SK-N-SH (cell line): ENCODE data around the gene BCL2L11. TPM values are rescaled to one million over a fixed set of nuclear protein-coding genes. Genes with fewer than 3 reads are reported as not detected.

Experiments used
- CTCF ChIA-PET: fragments of 300-600, 350-600 bp; formaldehyde crosslinking; extraction: SDS; loops from one replicate; lab custom pipeline; 2021; lab: Yijun Ruan, JAX
- POLR2A ChIA-PET: fragments of 350-600 bp; sonication (Branson Sonifier 250); formaldehyde crosslinking; extraction: SDS; loops from one replicate; lab custom pipeline; 2020; ENCODE audit warnings: antibody characterized with exemption, inconsistent platforms; lab: Yijun Ruan, JAX
- DNase-seq: peaks from one replicate; pipeline ENCODE4 v3.0.0; 2012
- H2AFZ ChIP-seq: fragments of 200-600 bp; sonication (generic); 2 replicates; pipeline ENCODE4 v1.8.1; 2016; ENCODE audit warnings: antibody characterized with exemption, mild to moderate bottlenecking, low read depth
- H3F3A ChIP-seq: fragments of 200-600 bp; sonication (generic); replicated peaks from 2 replicates; pipeline ENCODE3; 2016; ENCODE audit warnings: antibody characterized with exemption, mild to moderate bottlenecking; ENCODE audit not compliant: insufficient read depth
- H3K27ac ChIP-seq, 2 experiments: fragments of 200-500 bp in 1 of 2; fragments of 200-600 bp in 1 of 2; sonication (Bioruptor generic) in 1 of 2; sonication (generic), shearing (Covaris generic) in 1 of 2; 2 replicates each; pipeline versions ENCODE4 v1.5.1 to v1.6.1; 2014 to 2016; ENCODE audit warnings: low read depth in 2 of 2, inconsistent platforms in 1 of 2, low read length in 1 of 2, mild to moderate bottlenecking in 1 of 2, mixed read lengths in 1 of 2
- H3K27me3 ChIP-seq: fragments of 200-600 bp; sonication (generic), shearing (Covaris generic); 2 replicates; pipeline ENCODE4 v1.6.1; 2016; ENCODE audit warnings: mixed run types; ENCODE audit not compliant: insufficient read depth
- H3K36me3 ChIP-seq, 2 experiments: fragments of 200-500 bp in 1 of 2; fragments of 200-600 bp in 1 of 2; sonication (Bioruptor generic) in 1 of 2; sonication (generic) in 1 of 2; replicated peaks in 1 of 2; 2 replicates each; pipeline versions ENCODE3 to v1.5.1; 2014 to 2016; ENCODE audit warnings: low read length in 1 of 2, mild to moderate bottlenecking in 1 of 2; ENCODE audit not compliant: insufficient read depth in 2 of 2, control insufficient read depth in 1 of 2
- H3K4me1 ChIP-seq, 2 experiments: fragments of 200-500 bp in 1 of 2; fragments of 200-600 bp in 1 of 2; sonication (Bioruptor generic) in 1 of 2; sonication (generic), shearing (Covaris generic) in 1 of 2; 2 replicates each; pipeline versions ENCODE4 v1.5.1 to v1.6.1; 2014 to 2016; ENCODE audit warnings: low read depth in 1 of 2, low read length in 1 of 2, mixed run types in 1 of 2; ENCODE audit not compliant: insufficient read depth in 2 of 2, control insufficient read depth in 1 of 2
- H3K4me2 ChIP-seq: fragments of 200-600 bp; sonication (generic), shearing (Covaris generic); 2 replicates; pipeline ENCODE4 v1.6.1; 2017; ENCODE audit warnings: mixed run types
- H3K4me3 ChIP-seq, 2 experiments: fragments of 200-500 bp in 1 of 2; fragments of 200-600 bp in 1 of 2; sonication (Bioruptor generic) in 1 of 2; sonication (generic), shearing (Covaris generic) in 1 of 2; 2 replicates each; pipeline versions ENCODE4 v1.5.1 to v1.8.1; 2014 to 2016; ENCODE audit warnings: low read depth in 2 of 2, inconsistent platforms in 1 of 2, low read length in 1 of 2, mild to moderate bottlenecking in 1 of 2, mixed read lengths in 1 of 2, moderate library complexity in 1 of 2
- H3K79me2 ChIP-seq: fragments of 200-600 bp; sonication (generic); 2 replicates; pipeline ENCODE4 v1.8.1; 2017; ENCODE audit warnings: mild to moderate bottlenecking; ENCODE audit not compliant: insufficient read depth
- H3K9ac ChIP-seq: fragments of 200-600 bp; sonication (generic); 2 replicates; pipeline ENCODE4 v1.6.1; 2017; ENCODE audit warnings: mixed run types
- H3K9me2 ChIP-seq: fragments of 200-600 bp; sonication (generic); 2 replicates; pipeline ENCODE4 v1.6.1; 2017; ENCODE audit warnings: mixed run types
- H3K9me3 ChIP-seq: fragments of 200-600 bp; sonication (generic); 2 replicates; pipeline ENCODE4 v1.6.1; 2017; ENCODE audit warnings: mixed run types, mild to moderate bottlenecking, moderate library complexity
- H4K20me1 ChIP-seq: fragments of 200-600 bp; sonication (generic); 2 replicates; pipeline ENCODE4 v1.6.1; 2017; ENCODE audit warnings: mild to moderate bottlenecking, mixed run types; ENCODE audit not compliant: insufficient read depth
- ELF1 ChIP-seq: IDR thresholded peaks from 2 replicates; pipeline ENCODE4 v1.4.0; 2012
- FOXJ3 ChIP-seq: sonication (generic); formaldehyde crosslinking; IDR thresholded peaks from 2 replicates; pipeline ENCODE4 v1.5.1; 2020; ENCODE audit warnings: mild to moderate bottlenecking, missing genetic modification reagents
- FOXM1 ChIP-seq: IDR thresholded peaks from 2 replicates; pipeline ENCODE4 v1.4.0; 2012; ENCODE audit warnings: low read depth, mild to moderate bottlenecking
- GABPA ChIP-seq: IDR thresholded peaks from 2 replicates; pipeline ENCODE4 v1.4.0; 2012; ENCODE audit warnings: low read depth, mild to moderate bottlenecking
- JUND ChIP-seq: IDR thresholded peaks from 2 replicates; pipeline ENCODE4 v1.4.0; 2012
- MXI1 ChIP-seq: IDR thresholded peaks from 2 replicates; pipeline ENCODE4 v1.6.1; 2012; ENCODE audit warnings: mild to moderate bottlenecking, low read depth, low read length, improper control_type of control experiment
- NFIC ChIP-seq: IDR thresholded peaks from 2 replicates; pipeline ENCODE4 v1.4.0; 2012; ENCODE audit warnings: borderline replicate concordance
- RAD21 ChIP-seq: IDR thresholded peaks from 2 replicates; pipeline ENCODE4 v1.6.1; 2012; ENCODE audit warnings: mild to moderate bottlenecking, low read length
- RFX5 ChIP-seq: IDR thresholded peaks from 2 replicates; pipeline ENCODE4 v1.6.1; 2012; ENCODE audit warnings: mild to moderate bottlenecking, improper control_type of control experiment, low read length
- SMC3 ChIP-seq: IDR thresholded peaks from 2 replicates; pipeline ENCODE4 v1.6.1; 2012; ENCODE audit warnings: low read depth, low read length, improper control_type of control experiment
- TAF1 ChIP-seq: IDR thresholded peaks from 2 replicates; pipeline ENCODE4 v1.6.1; 2012; ENCODE audit warnings: low read depth, mild to moderate bottlenecking, low read length, moderate library complexity, borderline replicate concordance
- TCF12 ChIP-seq: IDR thresholded peaks from 2 replicates; pipeline ENCODE4 v1.4.0; 2012
- TEAD4 ChIP-seq: IDR thresholded peaks from 2 replicates; pipeline ENCODE4 v1.4.0; 2012; ENCODE audit warnings: mild to moderate bottlenecking, borderline replicate concordance; ENCODE audit not compliant: insufficient read depth
- WGBS: methylation state at CpG from one replicate; pipeline ENCODE4 v1.1.6; 2017; ENCODE audit warnings: low lambda C conversion rate; 5-methylcytosine and 5-hydroxymethylcytosine counted together
- polyA plus RNA-seq, 3 experiments: library from polyadenylated mRNA; depleted of rRNA; stranded (reverse); fragments of >200 nt; gene quantifications; 2 replicates each; pipeline ENCODE4 v1.2.3, GENCODE V29; 2012
- TF ChIP-seq, protein P1 (sequence below): IDR thresholded peaks from 2 replicates; pipeline ENCODE4 v1.4.0; 2012; ENCODE audit warnings: low read depth, borderline replicate concordance
- TF ChIP-seq, protein P2 (sequence below): fragments of 150-350 bp; IDR thresholded peaks from 2 replicates; pipeline ENCODE4 v1.6.1; 2017; ENCODE audit warnings: antibody characterized with exemption, low read length, low read depth, borderline replicate concordance
- TF ChIP-seq, protein P3 (sequence below): IDR thresholded peaks from 2 replicates; pipeline ENCODE4 v1.4.0; 2012; ENCODE audit warnings: low read depth, borderline replicate concordance
- TF ChIP-seq, protein P4 (sequence below): IDR thresholded peaks from 2 replicates; pipeline ENCODE4 v1.4.0; 2012; ENCODE audit warnings: low read depth

Gene BCL2L11
- polyA plus RNA-seq, 1 of the 3 experiments (the other 2 are of a cell fraction) = 3.3 TPM

DNA sequence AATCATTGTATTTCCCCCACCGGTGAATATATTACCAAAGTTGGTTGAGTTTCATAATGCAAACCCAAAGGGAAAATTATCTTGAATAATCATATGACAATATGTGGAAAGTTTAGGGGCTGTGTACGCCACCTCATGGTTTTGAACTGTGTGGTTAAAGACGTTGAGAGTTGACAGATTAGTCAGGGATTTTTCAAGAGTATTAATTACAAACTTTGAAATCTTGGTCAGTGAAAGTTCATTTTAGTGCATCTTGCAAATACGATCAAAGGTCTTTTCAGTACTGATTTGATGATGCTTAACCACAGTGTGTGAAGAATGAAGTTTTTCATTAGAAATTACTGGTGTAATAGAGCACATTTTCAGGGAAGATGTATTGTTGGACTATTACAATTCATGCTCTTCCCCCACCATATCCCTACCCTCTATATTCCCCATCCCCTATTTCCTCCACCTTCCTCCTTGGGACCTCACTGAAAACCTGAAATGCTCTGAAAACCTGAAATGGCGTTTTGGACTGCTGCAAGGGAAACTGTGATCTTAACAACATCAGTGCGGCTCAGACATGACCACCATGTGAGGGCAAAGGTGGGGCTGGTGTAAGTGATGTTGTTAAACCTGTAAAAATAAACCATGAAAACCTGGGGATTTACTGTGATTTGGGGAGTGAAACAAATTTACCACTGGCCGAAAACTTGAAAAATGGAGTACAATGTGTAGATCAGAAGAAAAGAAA, 4.5 kb upstream of the BCL2L11 start:
- CTCF ChIA-PET = interaction anchor here (0.9 to 2.1 kb wide), 4 partner anchors 13 to 304 kb away, joined by 3 to 11 read pairs (median 5); no protein-coding TSS in a partner anchor
- peaks cover 2% of the 10 kb centered on the region for H3F3A ChIP-seq
- POLR2A ChIA-PET = no interaction called here
- no peak overlapping the region for H3K27ac ChIP-seq
- H4K20me1 ChIP-seq = no peaks in the 10 kb centered on the region
- DNase-seq = no peak
- H3K79me2 ChIP-seq = no peaks in the 10 kb centered on the region
- no peak overlapping the region for H2AFZ ChIP-seq
- WGBS = 55% methylated on average over 7 of the region's 7 CpGs
- H3K9me3 ChIP-seq = no peaks in the 10 kb centered on the region
- no peaks in the 10 kb centered on the region for H3K27me3 ChIP-seq
- H3K4me3 ChIP-seq = no peak overlapping the region
- H3K36me3 ChIP-seq = no peaks in the 10 kb centered on the region
- H3K4me1 ChIP-seq = peaks cover 0 to 7% of the 10 kb centered on the region in 2 experiments; a peak in 1 of 4 replicates
- H3K4me2 ChIP-seq = no peak overlapping the region
- TF ChIP-seq GABPA (no peak), ELF1 (no peak), FOXM1 (no peak), NFIC (no peak), TCF12 (no peak), JUND (no peak), FOXJ3 (no peak), MXI1 (no peak), RAD21 (no peak), SMC3 (no peak), TAF1 (no peak), RFX5 (no peak), TEAD4 (no peak)
- TF ChIP-seq, protein P1, sequence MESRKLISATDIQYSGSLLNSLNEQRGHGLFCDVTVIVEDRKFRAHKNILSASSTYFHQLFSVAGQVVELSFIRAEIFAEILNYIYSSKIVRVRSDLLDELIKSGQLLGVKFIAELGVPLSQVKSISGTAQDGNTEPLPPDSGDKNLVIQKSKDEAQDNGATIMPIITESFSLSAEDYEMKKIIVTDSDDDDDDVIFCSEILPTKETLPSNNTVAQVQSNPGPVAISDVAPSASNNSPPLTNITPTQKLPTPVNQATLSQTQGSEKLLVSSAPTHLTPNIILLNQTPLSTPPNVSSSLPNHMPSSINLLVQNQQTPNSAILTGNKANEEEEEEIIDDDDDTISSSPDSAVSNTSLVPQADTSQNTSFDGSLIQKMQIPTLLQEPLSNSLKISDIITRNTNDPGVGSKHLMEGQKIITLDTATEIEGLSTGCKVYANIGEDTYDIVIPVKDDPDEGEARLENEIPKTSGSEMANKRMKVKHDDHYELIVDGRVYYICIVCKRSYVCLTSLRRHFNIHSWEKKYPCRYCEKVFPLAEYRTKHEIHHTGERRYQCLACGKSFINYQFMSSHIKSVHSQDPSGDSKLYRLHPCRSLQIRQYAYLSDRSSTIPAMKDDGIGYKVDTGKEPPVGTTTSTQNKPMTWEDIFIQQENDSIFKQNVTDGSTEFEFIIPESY = no peak
- TF ChIP-seq, protein P2, sequence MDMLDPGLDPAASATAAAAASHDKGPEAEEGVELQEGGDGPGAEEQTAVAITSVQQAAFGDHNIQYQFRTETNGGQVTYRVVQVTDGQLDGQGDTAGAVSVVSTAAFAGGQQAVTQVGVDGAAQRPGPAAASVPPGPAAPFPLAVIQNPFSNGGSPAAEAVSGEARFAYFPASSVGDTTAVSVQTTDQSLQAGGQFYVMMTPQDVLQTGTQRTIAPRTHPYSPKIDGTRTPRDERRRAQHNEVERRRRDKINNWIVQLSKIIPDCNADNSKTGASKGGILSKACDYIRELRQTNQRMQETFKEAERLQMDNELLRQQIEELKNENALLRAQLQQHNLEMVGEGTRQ = no peak
- TF ChIP-seq, protein P3, sequence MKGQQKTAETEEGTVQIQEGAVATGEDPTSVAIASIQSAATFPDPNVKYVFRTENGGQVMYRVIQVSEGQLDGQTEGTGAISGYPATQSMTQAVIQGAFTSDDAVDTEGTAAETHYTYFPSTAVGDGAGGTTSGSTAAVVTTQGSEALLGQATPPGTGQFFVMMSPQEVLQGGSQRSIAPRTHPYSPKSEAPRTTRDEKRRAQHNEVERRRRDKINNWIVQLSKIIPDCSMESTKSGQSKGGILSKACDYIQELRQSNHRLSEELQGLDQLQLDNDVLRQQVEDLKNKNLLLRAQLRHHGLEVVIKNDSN = no peak
- TF ChIP-seq, protein P4, sequence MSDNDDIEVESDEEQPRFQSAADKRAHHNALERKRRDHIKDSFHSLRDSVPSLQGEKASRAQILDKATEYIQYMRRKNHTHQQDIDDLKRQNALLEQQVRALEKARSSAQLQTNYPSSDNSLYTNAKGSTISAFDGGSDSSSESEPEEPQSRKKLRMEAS = no peak
- no peaks in the 10 kb centered on the region for H3K9me2 ChIP-seq
- no peak overlapping the region for H3K9ac ChIP-seq
